Left ventricle myocardium inferior (tissue), 1 donor: ENCODE results near the gene GFM1. TPM values are rescaled to one million over a fixed set of nuclear protein-coding genes. Genes with fewer than 3 reads are reported as not detected.

ENCODE experiments used
- DNase-seq: peaks from one replicate; pipeline ENCODE4 v3.0.0-alpha.2; 2020
- H3K27ac ChIP-seq: fragments of 200-600 bp; replicated peaks from 2 replicates; pipeline ENCODE4 v1.8.0; 2021
- H3K27me3 ChIP-seq: fragments of 200-600 bp; 2 replicates; pipeline ENCODE4 v1.8.0; 2021; ENCODE audit warnings: low read depth
- H3K36me3 ChIP-seq: fragments of 200-600 bp; 2 replicates; pipeline ENCODE4 v1.8.0; 2021
- H3K4me1 ChIP-seq: fragments of 200-600 bp; 2 replicates; pipeline ENCODE4 v1.8.0; 2021
- H3K4me3 ChIP-seq: fragments of 200-600 bp; 2 replicates; pipeline ENCODE4 v1.8.0; 2021; ENCODE audit warnings: mild to moderate bottlenecking, moderate library complexity
- H3K9me3 ChIP-seq: fragments of 200-600 bp; replicated peaks from 2 replicates; pipeline ENCODE4 v1.8.0; 2021
- CTCF ChIP-seq: fragments of 200-600 bp; IDR thresholded peaks from 2 replicates; pipeline ENCODE4 v1.8.0; 2021; ENCODE audit warnings: antibody characterized with exemption, mild to moderate bottlenecking, borderline replicate concordance
- intact Hi-C: fragments of 100-400 bp; cut with micrococcal nuclease; formaldehyde crosslinking; loops from one replicate; pipeline ENCODE4 v1.11.0; 2022
- total RNA-seq: library from RNA; stranded (reverse); fragmentation: NEBNext Ultra II Directional; extraction: Animal tissue kit (Norgen Biotek cat#: 25700); gene quantifications from one replicate; pipeline ENCODE4 v1.2.1, GENCODE V29; 2021
- donor health status: DM: no; HTN: yes; CAD: no; lungs with severe emphysema.

Gene GFM1
- total RNA-seq, 1 donor from 2014 or later = 60.5 TPM

- TF ChIP-seq CTCF = no peak
Observed at GRCh38 chr3:158663246-158663645, 18.9 kb downstream of the GFM1 start.

GRCh38 chr3:158663832-158664231 is 19.5 kb downstream of the GFM1 start:
- peaks cover 91% of the 10 kb centered on the region for H3K36me3 ChIP-seq
- H3K9me3 ChIP-seq = no peaks in the 10 kb centered on the region
- peaks cover 13% of the 10 kb centered on the region for H3K4me1 ChIP-seq
- H3K27ac ChIP-seq = no peak overlapping the region
- no peak for TF ChIP-seq CTCF
- H3K4me3 ChIP-seq = no peak overlapping the region
- no peak for DNase-seq
- intact Hi-C loops = loop anchor here (5.0 kb wide), 1 partner anchor 128 kb away; no protein-coding TSS in a partner anchor
- H3K27me3 ChIP-seq = no peaks in the 10 kb centered on the region

More at GRCh38 chr3:158663246-158663645, 18.9 kb downstream of the GFM1 start:
- peaks cover 13% of the 10 kb centered on the region for H3K4me1 ChIP-seq
- no peak overlapping the region for H3K4me3 ChIP-seq
- H3K9me3 ChIP-seq = no peaks in the 10 kb centered on the region
- H3K27ac ChIP-seq = no peak overlapping the region
- peaks cover 88% of the 10 kb centered on the region for H3K36me3 ChIP-seq
- H3K27me3 ChIP-seq = no peaks in the 10 kb centered on the region
- intact Hi-C loops = loop anchor here (5.0 kb wide), 1 partner anchor 129 kb away; no protein-coding TSS in a partner anchor
- no peak for DNase-seq

GRCh38 chr3:158666416-158666815 is 22.1 kb downstream of the GFM1 start:
- no peaks in the 10 kb centered on the region for H3K9me3 ChIP-seq
- peaks cover 81% of the 10 kb centered on the region for H3K36me3 ChIP-seq
- no peak for DNase-seq
- no peak overlapping the region for H3K4me3 ChIP-seq
- intact Hi-C loops = no loop called here
- H3K27me3 ChIP-seq = no peaks in the 10 kb centered on the region
- no peak for TF ChIP-seq CTCF
- no peak overlapping the region for H3K27ac ChIP-seq
- peaks cover 5% of the 10 kb centered on the region for H3K4me1 ChIP-seq

- TF ChIP-seq CTCF = no peak
- Histone ChIP-seq H3K4me1 (peaks cover 24% of the 10 kb centered on the region), H3K4me3 (no peak overlapping the region), H3K27ac (no peak overlapping the region), H3K27me3 (no peaks in the 10 kb centered on the region), H3K36me3 (peaks cover 60% of the 10 kb centered on the region), H3K9me3 (no peaks in the 10 kb centered on the region)
- intact Hi-C loops = no loop called here
- no peak for DNase-seq
Observed at GRCh38 chr3:158668506-158668905, 24.2 kb downstream of the GFM1 start.

GRCh38 chr3:158671821-158672214 is 27.5 kb downstream of the GFM1 start:
- Histone ChIP-seq H3K36me3 (peaks cover 27% of the 10 kb centered on the region), H3K27me3 (no peaks in the 10 kb centered on the region), H3K27ac (peak overlapping the region; percentile 80), H3K9me3 (no peaks in the 10 kb centered on the region), H3K4me3 (peak overlapping the region; percentile 68), H3K4me1 (peaks cover 24% of the 10 kb centered on the region)
- DNase-seq = no peak
- intact Hi-C loops = loop anchor here (10.0 kb wide), 1 partner anchor 53 kb away; no protein-coding TSS in a partner anchor
- no peak for TF ChIP-seq CTCF
